SK-N-SH treated with all-trans-retinoic acid at 6 μM for 48 hours (cell line): Measurements from ENCODE around the gene SNAP25.

Source experiments
- ATAC-seq: fragments of 200-7000 bp; cut with Tn5 transposase; 3 replicates; pipeline ENCODE4 v1.9.1; 2020; ENCODE audit warnings: mild to moderate bottlenecking, moderate library complexity
- BACH2 ChIP-seq: fragments of 250-450 bp; sonication (Bioruptor Pico); IDR thresholded peaks from 2 replicates; pipeline ENCODE4 v1.9.0; 2021; ENCODE audit warnings: mild to moderate bottlenecking, borderline replicate concordance
- ESRRG ChIP-seq: fragments of 250-450 bp; sonication (Bioruptor Pico); IDR thresholded peaks from 2 replicates; pipeline ENCODE4 v1.6.1; 2021; ENCODE audit warnings: mild to moderate bottlenecking
- GLIS3 ChIP-seq: fragments of 250-450 bp; sonication (Bioruptor Pico); IDR thresholded peaks from 2 replicates; pipeline ENCODE4 v1.5.0; 2020; ENCODE audit warnings: mild to moderate bottlenecking, moderate library complexity
- ISL1 ChIP-seq: fragments of 250-450 bp; sonication (Bioruptor Pico); IDR thresholded peaks from 2 replicates; pipeline ENCODE4 v2.1.2; 2022; ENCODE audit warnings: mild to moderate bottlenecking, moderate library complexity
- OSR1 ChIP-seq: fragments of 250-450 bp; sonication (Bioruptor Pico); IDR thresholded peaks from 2 replicates; pipeline ENCODE4 v1.8.0; 2022; ENCODE audit warnings: moderate library complexity, mild to moderate bottlenecking, inconsistent platforms
- PATZ1 ChIP-seq: fragments of 250-450 bp; sonication (Bioruptor Pico); IDR thresholded peaks from 2 replicates; pipeline ENCODE4 v1.8.0; 2020; ENCODE audit warnings: mild to moderate bottlenecking, moderate library complexity, borderline replicate concordance
- PPARA ChIP-seq: fragments of 250-450 bp; sonication (Bioruptor Pico); IDR thresholded peaks from 2 replicates; pipeline ENCODE4 v1.5.0; 2020; ENCODE audit warnings: mild to moderate bottlenecking, borderline replicate concordance
- RARB ChIP-seq: fragments of 250-450 bp; sonication (Bioruptor Pico); IDR thresholded peaks from 2 replicates; pipeline ENCODE4 v1.8.0; 2021; ENCODE audit warnings: mild to moderate bottlenecking, moderate library complexity
- SNAI2 ChIP-seq: fragments of 250-450 bp; sonication (Bioruptor Pico); IDR thresholded peaks from 2 replicates; pipeline ENCODE4 v1.5.0; 2020; ENCODE audit warnings: mild to moderate bottlenecking, moderate library complexity
- TCF4 ChIP-seq: fragments of 250-450 bp; sonication (Bioruptor Pico); IDR thresholded peaks from 2 replicates; pipeline ENCODE4 v1.8.0; 2021; ENCODE audit warnings: mild to moderate bottlenecking, moderate library complexity, borderline replicate concordance
- TOX ChIP-seq: fragments of 250-450 bp; sonication (Bioruptor Pico); IDR thresholded peaks from 2 replicates; pipeline ENCODE4 v1.8.0; 2021; ENCODE audit warnings: mild to moderate bottlenecking, moderate library complexity, borderline replicate concordance
- ZC3H10 ChIP-seq: fragments of 250-450 bp; sonication (Bioruptor Pico); IDR thresholded peaks from 2 replicates; pipeline ENCODE4 v1.5.1; 2021; ENCODE audit warnings: mild to moderate bottlenecking, moderate library complexity
- ZFP3 ChIP-seq: fragments of 250-450 bp; sonication (Bioruptor Pico); IDR thresholded peaks from 2 replicates; pipeline ENCODE4 v1.5.0; 2020; ENCODE audit warnings: mild to moderate bottlenecking, moderate library complexity
- ZFP30 ChIP-seq: fragments of 450-650 bp; formaldehyde crosslinking; IDR thresholded peaks from 2 replicates; pipeline ENCODE4 v1.5.0; 2022; ENCODE audit warnings: mild to moderate bottlenecking, moderate library complexity
- ZNF70 ChIP-seq: fragments of 450-650 bp; formaldehyde crosslinking; IDR thresholded peaks from 2 replicates; pipeline ENCODE4 v1.5.0; 2020; ENCODE audit warnings: mild to moderate bottlenecking, moderate library complexity
- ZNF8 ChIP-seq: fragments of 450-650 bp; formaldehyde crosslinking; IDR thresholded peaks from 2 replicates; pipeline ENCODE4 v1.5.0; 2020; ENCODE audit warnings: mild to moderate bottlenecking, moderate library complexity
- TF ChIP-seq, protein P1 (sequence below): fragments of 250-450 bp; sonication (Bioruptor Pico); IDR thresholded peaks from 2 replicates; pipeline ENCODE4 v1.5.1; 2021; ENCODE audit warnings: mild to moderate bottlenecking, moderate library complexity
- TF ChIP-seq, protein P2 (sequence below): fragments of 250-450 bp; sonication (Bioruptor Pico); IDR thresholded peaks from 2 replicates; pipeline ENCODE4 v1.5.0; 2020; ENCODE audit warnings: mild to moderate bottlenecking, moderate library complexity
- TF ChIP-seq, protein P3 (sequence below): fragments of 250-450 bp; sonication (Bioruptor Pico); IDR thresholded peaks from 2 replicates; pipeline ENCODE4 v1.5.1; 2020; ENCODE audit warnings: low read depth, mild to moderate bottlenecking, moderate library complexity

The SNAP25 gene

DNA sequence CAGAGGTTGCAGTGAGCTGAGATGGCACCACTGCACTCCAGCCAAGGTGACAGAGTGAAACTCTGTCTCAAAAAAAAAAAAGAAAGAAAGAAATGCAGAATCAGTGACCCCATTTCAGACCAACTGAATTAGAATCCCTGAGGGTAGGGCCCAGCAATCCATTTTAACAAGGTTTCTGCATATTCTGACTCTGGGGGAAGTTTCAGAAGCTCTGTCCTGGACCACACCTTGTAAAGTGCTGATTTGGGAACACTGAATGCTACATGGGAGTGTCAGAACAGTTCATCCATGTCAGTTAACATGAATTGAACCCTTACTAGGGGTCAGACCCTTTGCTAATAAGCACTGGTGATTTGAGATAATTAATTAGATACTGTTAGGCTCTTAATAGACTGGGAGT is 52.0 kb downstream of the SNAP25 start:
- no peak for ATAC-seq
- TF ChIP-seq ZNF70 (CRISPR knock-in tag), result no peak
- no peak for TF ChIP-seq ESRRG (CRISPR knock-in tag)
- no peak for TF ChIP-seq PPARA (CRISPR knock-in tag)
- TF ChIP-seq ZFP3 (CRISPR knock-in tag), result no peak
- no peak for TF ChIP-seq ZFP30 (CRISPR knock-in tag)
- no peak for TF ChIP-seq ZC3H10 (CRISPR knock-in tag)
- TF ChIP-seq TCF4 (CRISPR knock-in tag), result no peak
- TF ChIP-seq, protein P1, sequence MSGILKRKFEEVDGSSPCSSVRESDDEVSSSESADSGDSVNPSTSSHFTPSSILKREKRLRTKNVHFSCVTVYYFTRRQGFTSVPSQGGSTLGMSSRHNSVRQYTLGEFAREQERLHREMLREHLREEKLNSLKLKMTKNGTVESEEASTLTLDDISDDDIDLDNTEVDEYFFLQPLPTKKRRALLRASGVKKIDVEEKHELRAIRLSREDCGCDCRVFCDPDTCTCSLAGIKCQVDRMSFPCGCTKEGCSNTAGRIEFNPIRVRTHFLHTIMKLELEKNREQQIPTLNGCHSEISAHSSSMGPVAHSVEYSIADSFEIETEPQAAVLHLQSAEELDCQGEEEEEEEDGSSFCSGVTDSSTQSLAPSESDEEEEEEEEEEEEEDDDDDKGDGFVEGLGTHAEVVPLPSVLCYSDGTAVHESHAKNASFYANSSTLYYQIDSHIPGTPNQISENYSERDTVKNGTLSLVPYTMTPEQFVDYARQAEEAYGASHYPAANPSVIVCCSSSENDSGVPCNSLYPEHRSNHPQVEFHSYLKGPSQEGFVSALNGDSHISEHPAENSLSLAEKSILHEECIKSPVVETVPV, result no peak
- no peak for TF ChIP-seq ZNF8
- TF ChIP-seq OSR1 (CRISPR knock-in tag), result no peak
- TF ChIP-seq GLIS3 (CRISPR knock-in tag), result no peak
- no peak for TF ChIP-seq TOX (CRISPR knock-in tag)
- TF ChIP-seq, protein P2, sequence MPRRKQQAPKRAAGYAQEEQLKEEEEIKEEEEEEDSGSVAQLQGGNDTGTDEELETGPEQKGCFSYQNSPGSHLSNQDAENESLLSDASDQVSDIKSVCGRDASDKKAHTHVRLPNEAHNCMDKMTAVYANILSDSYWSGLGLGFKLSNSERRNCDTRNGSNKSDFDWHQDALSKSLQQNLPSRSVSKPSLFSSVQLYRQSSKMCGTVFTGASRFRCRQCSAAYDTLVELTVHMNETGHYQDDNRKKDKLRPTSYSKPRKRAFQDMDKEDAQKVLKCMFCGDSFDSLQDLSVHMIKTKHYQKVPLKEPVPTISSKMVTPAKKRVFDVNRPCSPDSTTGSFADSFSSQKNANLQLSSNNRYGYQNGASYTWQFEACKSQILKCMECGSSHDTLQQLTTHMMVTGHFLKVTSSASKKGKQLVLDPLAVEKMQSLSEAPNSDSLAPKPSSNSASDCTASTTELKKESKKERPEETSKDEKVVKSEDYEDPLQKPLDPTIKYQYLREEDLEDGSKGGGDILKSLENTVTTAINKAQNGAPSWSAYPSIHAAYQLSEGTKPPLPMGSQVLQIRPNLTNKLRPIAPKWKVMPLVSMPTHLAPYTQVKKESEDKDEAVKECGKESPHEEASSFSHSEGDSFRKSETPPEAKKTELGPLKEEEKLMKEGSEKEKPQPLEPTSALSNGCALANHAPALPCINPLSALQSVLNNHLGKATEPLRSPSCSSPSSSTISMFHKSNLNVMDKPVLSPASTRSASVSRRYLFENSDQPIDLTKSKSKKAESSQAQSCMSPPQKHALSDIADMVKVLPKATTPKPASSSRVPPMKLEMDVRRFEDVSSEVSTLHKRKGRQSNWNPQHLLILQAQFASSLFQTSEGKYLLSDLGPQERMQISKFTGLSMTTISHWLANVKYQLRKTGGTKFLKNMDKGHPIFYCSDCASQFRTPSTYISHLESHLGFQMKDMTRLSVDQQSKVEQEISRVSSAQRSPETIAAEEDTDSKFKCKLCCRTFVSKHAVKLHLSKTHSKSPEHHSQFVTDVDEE (CRISPR knock-in tag), result no peak
- no peak for TF ChIP-seq BACH2 (CRISPR knock-in tag)
- TF ChIP-seq SNAI2 (CRISPR knock-in tag), result no peak

DNA sequence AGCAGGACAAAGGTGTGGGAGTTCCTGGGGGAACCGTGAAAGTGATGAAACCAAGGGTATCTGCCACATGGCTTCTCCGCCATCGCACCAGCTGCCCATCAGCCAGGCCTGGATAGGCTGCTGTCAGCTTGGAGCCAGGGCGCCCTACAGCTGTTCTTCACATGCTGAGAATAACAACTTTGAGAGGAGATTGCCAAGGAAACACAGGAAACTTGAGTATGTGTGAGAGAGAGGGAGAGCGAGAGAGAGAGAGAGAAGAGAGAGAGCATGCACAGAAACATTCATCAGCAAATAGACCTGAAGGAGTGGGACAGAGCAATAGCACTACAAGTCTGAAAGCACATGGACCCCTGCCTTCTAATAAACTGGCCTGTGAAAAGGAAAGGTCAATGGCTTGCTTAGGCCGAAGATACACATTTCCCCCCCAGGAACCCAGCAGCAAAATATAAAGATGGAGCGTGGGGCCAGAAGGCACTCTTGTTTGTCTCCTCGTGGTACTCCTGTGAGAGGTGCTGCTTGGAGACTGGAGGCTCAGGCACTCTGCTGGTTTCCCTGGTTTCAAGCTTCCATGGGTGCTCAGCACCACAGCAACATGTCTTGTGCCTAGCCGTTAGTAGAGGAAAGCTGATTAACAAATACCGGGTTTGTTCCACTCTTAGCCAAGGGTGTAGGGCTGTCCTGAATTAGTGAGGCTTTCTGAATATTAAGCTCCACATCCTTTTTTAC is 53.0 kb downstream of the SNAP25 start:
- no peak for ATAC-seq
- TF ChIP-seq TCF4 (CRISPR knock-in tag) (no peak), SNAI2 (CRISPR knock-in tag) (no peak)

DNA sequence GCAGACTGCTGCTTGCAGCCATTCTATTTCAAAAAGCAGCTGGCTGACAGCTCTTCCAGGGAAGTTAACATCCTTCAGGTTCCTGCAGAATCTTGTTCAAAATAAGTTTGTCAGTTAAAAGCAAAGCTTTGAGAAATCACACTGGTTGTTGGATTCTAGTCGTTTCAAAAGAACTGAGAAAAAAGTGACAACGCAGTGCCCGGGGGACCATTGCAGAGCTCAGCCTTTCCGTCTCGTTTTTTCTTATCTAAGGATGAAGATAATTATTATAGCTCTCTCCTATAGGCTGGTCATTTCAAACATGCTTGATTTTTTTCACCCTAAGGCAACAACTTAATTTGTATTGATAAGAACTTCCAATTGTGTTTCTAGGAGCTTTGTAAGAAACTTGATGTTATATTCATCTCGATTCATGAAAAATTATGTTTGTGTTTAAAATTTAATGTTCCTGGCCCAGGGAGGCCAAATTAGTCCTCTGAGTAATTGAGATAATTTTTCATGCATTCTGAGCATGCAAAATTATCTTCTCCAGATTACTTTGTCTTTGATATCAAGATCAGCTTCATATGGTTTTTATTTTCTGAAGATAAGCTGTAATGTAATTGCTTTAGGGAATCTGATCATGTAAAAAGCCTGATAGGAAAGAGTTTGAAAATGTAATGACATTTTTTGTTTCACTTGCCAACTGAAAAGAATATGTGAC is 58.4 kb downstream of the SNAP25 start:
- TF ChIP-seq ISL1 (CRISPR knock-in tag) (peak; percentile 81), OSR1 (CRISPR knock-in tag) (no peak), ZNF70 (CRISPR knock-in tag) (0 out of 2 replicates have a peak, but pooled peaks have one; percentile 28), GLIS3 (CRISPR knock-in tag) (no peak), PATZ1 (CRISPR knock-in tag) (no peak), TCF4 (CRISPR knock-in tag) (peak; percentile 99), ZNF8 (peak; percentile 33; the same call in 1 of the 2 replicates), RARB (no peak), ZFP30 (CRISPR knock-in tag) (no peak), TOX (CRISPR knock-in tag) (no peak)
- TF ChIP-seq, protein P3, sequence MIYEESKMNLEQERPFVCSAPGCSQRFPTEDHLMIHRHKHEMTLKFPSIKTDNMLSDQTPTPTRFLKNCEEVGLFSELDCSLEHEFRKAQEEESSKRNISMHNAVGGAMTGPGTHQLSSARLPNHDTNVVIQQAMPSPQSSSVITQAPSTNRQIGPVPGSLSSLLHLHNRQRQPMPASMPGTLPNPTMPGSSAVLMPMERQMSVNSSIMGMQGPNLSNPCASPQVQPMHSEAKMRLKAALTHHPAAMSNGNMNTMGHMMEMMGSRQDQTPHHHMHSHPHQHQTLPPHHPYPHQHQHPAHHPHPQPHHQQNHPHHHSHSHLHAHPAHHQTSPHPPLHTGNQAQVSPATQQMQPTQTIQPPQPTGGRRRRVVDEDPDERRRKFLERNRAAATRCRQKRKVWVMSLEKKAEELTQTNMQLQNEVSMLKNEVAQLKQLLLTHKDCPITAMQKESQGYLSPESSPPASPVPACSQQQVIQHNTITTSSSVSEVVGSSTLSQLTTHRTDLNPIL (CRISPR knock-in tag), result no peak; the same call in 1 of the 2 replicates
- TF ChIP-seq, protein P1, result peak; percentile 94
- TF ChIP-seq, protein P2 (CRISPR knock-in tag), result peak; percentile 82
- peak; percentile 31; the same call in 1 of the 3 replicates for ATAC-seq
